Measurements from ENCODE around the gene AGO3. TPM values are rescaled to one million over a fixed set of nuclear protein-coding genes. Genes with fewer than 3 reads are reported as not detected.

AGO3 gene
- polyA plus RNA-seq, 1 donor = 12.3 TPM

DNA sequence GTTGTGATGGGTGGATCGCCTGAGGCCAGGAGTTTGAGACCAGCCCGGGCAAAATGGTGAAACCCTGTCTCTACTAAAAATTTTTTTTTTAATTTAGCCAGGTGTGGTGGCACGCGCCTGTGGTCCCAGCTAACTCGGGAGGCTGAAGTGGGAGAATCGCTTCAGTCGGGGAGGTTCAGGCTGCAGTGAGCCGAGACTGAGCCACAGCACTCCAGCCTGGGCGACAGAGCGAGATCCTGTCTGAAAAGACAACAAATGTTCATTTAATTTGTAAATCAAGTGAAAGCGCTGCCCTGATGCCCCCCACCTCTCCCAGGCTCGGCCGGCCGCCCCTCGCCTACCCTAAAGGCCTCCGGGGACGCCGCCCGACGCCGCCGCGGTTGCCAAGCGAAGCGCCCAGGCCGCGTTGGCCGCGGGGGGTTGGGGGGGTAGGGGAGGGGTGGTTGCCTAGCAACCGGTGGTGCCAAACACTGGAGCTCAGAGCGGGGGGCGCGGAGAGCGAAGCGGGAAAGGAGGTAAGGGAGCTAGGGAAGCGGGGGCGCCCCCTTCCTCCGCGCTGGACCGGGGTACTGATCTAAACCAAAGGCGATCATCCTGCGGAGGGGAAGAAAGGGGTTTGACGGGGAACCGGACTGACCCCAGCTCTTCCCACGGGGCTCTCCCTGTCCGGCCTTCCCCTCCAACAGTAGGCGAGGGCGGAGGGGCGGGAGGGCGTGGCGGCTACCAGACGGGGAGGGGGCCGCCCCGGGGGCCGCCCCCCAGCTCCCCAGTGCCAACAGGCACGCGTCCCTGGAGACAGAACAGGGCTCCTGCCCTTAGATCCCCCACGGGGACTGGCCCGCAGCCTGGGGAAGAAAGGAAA lies 153.0 kb downstream of the AGO3 start, which contains the start of gene TEKT2:
Gene TEKT2 (plus strand): TSS at position 460 of the 862 bp plus-strand sequence. CDS start 828 bp downstream, outside the sequence.
- peak; percentile 43 for DNase-seq

DNA sequence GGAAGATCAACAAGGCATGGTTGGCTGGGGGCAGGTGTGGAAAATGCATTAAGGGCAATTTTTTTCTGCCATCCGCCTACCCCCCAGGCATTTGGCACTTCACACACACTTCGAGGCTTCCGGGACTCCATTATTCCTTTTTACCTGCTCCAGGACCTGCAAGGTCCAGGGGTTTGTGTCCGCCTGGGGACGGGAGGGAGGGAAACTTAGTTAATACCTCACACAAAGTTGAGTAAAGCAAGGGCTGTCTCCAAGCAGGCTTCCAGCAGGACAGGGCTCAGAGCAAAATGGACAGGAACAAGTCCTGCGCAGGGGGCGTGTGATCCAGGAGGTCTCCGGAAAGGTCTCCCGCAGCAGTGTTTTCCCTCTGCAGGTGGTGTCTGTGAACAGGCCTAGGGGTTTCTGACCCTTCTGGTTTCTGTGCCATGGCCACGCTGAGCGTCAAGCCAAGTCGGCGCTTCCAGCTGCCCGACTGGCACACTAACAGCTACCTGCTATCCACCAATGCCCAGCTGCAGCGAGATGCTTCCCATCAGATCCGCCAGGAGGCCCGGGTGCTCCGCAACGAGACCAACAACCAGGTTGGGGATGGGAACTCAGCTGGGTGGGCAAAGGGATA lies 153.7 kb downstream of the AGO3 start:
- no peak for DNase-seq

DNA sequence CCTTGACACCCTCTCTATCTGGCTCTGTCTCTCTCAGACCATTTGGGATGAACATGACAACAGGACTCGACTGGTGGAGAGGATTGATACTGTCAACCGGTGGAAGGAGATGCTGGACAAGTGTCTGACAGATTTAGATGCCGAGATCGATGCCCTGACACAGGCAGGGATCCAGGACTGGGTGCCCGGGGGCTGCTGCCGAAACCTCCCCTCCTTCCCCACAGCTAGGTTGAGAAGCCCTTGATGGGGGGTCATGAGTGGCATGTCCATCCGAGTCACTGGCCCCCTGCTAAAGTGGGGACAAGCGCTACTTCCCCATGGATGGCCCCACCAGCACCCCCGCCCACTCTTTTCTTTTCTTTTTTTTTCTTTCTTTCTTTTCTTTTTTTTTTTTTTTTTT lies 154.2 kb downstream of the AGO3 start:
- no peak for DNase-seq

DNA sequence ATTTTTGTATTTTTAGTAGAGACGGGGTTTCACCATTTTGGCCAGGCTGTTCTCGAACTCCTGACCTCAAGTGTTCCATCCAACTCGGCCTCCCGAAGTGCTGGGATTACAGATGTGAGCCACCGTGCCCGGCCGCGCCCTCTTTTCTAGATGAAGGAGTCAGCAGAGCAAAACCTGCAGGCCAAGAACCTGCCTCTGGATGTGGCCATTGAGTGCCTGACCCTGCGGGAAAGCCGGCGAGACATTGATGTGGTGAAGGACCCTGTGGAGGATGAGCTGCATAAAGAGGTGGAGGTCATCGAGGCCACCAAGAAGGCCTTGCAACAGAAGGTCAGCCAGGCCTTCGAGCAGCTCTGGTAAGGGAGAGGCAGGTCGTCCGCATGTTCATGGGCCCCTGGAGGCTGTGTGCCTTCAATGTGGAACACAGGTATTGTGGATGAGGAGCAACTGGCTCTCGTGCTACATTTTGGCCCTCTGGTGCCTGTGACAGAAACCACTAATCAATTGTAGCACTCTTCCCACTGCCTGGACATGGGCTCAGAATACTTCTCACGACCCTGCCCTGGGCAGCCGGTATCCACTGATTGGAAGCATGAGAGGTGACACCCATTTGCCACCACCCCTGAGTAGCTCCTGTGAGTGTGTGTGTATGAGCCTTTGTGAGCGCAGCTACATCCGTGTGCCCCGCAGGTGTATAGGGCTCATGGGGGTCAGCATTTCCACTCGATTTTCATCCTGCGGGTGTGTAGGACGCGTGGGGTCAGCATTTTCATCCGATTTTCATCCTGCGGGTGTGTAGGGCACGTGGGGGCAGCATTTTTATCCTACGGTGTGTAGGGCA lies 155.0 kb downstream of the AGO3 start:
- DNase-seq = no peak

DNA sequence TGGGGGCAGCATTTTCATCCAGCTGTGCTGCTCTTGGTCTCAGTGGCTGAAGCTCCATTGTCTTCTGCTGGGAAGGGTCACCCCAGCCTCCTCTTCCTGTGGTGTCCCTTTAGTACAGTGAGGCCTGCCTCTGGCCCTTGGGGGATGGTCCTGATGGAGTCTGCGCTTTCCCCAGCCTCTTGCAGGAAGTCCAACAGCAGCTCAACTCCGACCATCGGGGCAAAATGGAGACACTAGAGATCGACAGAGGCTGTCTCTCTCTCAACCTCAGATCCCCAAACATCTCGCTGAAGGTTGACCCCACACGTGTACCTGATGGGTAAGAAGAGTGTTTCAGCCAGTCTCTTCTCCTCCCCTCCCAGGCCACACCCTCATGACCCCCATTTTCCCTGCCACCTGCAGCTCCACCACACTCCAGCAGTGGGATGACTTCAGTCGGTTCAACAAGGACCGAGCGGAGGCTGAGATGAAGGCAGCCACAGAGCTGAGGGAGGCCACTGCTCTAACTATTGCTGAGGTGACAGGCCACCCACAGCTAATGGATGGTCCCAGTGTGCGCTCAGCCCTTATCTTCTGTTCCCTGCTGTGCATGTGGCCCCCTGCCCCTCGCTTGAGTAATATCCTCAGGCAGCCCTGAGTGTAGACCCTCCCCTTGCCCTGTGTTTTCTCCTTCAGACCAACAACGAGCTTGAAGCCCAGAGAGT lies 155.8 kb downstream of the AGO3 start:
- DNase-seq = no peak

DNA sequence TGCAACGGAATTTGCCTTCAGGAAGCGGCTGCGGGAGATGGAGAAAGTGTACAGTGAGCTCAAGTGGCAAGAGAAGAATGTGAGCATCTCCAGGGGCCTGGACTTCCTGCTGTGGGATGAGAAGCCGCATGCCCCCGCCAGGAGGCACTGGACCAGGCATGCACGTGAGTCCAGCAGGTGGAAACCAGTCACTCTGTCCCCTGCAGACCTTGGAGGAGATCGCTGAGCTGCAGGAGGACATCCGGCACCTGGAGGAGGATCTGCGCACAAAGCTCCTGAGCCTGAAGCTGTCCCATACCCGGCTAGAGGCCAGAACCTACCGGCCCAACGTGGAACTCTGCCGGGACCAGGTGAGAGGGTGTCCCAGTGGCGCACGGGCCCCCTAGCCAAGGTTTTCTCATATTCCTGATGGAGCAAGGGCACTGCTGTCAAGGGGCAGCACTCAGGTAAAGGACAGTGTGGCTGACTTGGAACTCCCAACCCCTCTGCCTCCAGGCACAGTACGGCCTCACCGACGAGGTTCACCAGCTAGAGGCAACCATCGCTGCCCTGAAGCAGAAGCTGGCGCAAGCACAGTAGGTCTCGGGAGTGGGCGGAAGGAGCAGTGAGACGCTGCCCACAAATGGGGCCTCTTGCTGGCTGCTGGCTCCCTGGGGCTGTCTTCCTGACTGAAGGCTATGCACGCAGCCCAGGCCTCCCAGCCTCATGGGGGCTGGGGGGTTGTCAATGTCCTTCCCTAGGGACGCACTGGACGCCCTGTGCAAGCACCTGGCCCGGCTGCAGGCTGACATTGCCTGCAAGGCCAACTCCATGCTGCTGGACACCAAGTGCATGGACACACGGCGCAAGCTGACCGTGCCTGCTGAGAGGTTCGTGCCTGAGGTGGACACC lies 156.6 kb downstream of the AGO3 start:
- no peak for DNase-seq

DNA sequence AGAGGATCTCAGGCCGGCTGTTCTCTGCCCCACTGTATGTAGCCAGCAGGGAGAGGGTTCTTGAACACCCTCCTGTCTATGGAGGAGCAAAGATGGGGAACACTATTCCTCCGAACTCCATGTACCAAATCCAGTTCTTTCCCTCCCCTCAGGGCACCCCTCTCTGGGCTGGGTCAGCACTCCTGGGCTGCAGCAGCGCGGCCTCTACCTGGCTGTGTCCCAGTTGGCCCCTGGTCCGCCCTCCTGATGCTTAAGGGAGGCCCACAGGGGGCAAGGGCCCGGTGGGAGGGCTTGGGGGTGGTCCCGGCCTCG lies 157.3 kb downstream of the AGO3 start:
- DNase-seq = no peak

DNA sequence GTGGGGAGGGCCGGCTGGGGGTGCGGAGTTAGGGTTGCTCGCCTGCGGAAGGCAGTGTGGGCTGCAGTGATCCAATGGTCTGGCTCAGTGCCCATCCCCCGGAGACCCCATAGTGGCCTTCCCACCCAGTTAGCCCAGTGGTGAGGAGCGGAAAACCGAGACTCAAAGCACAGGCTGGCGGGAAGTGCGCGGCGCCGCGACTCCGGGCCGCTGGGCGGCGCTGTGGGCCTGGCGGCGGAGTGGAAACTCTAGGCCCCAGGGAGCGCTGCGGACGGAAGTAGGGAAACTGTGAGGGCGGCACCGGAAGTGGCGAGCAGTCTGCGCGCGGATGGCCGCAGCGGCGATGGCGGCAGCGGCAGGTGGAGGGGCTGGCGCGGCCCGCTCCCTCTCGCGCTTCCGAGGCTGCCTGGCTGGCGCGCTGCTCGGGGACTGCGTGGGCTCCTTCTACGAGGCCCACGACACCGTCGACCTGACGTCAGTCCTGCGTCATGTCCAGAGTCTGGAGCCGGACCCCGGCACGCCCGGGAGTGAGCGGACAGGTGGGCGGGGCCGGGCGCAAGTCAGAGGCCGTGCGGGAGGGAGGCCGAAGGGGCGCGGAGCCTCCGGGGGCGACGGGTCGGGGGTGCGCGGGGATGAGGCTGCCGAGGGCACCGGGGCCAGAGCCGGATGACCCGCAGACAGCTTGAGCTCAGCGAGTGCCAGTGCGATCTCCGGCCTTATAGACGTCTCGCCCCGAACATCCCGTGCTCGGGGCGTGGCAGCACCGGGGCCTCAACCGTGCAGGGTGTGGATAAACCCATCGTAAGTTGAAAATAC lies 157.9 kb downstream of the AGO3 start, which contains the start of gene ADPRS:
Gene ADPRS (plus strand): TSS at position 316 of the 816 bp plus-strand sequence. CDS start 13 bp downstream, at position 329.
- peak; percentile 92 for DNase-seq

DNA sequence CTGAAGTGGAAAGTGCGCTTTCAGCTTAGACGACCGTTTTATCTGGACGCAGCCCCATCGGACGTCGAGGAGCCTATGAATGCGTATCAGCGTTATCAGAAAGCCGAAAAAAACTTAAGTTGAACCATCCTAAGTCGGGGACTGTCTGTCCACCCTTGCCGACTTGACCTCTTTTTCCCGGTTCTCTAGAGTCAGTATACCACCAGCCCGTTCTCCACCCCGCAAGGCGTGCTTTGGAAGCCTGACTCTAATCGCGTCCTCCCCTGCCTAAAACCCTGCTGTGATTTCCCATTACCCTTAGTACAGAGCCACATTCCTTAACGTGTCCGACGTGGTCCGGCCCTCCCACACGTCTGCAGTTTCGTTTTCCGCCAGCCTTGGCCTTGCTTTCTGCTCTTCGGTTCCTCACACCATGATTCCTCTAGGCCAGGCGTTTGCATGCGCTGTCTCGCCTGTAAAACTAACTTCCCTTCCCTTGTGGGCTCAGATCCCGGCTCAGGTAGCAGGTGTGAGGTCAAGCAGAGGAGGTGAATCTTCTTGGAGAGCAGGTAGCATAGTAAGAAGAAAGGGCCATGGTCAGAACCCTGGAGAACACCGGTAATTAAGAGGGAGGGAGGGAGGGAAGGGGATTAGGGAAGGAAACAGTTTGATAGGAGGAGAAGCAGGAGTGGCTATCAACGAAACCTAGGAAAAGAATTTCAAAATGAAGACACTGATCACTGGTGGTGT lies 158.7 kb downstream of the AGO3 start:
- DNase-seq = no peak

DNA sequence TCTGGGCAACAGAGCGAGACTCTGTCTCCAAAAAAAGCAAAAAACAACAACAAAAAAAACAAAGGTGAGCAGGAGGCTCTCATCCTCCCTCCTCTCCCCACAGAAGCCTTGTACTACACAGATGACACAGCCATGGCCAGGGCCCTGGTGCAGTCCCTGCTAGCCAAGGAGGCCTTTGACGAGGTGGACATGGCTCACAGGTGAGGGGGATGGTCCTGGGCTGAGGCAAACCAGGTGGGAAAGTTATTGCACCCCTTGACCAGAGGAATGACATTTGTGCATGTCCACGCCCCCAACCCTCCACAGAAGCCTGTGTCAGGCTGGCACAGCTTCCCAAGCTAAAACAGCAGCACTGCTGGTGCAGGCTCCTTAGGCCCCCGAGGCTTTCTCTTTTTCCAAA lies 160.2 kb downstream of the AGO3 start:
- DNase-seq = no peak

DNA sequence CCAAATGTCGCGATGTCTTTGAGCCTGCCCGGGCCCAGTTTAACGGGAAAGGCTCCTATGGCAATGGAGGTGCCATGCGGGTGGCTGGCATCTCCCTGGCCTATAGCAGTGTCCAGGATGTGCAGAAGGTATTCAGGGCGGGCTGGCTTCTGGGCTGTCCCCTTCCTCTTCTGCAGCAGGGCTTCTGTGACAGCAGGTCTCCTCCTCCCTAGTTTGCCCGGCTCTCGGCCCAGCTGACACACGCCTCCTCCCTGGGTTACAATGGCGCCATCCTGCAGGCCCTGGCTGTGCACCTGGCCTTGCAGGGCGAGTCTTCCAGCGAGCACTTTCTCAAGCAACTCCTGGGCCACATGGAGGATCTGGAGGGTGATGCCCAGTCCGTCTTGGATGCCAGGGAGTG lies 160.8 kb downstream of the AGO3 start:
- DNase-seq = no peak

DNA sequence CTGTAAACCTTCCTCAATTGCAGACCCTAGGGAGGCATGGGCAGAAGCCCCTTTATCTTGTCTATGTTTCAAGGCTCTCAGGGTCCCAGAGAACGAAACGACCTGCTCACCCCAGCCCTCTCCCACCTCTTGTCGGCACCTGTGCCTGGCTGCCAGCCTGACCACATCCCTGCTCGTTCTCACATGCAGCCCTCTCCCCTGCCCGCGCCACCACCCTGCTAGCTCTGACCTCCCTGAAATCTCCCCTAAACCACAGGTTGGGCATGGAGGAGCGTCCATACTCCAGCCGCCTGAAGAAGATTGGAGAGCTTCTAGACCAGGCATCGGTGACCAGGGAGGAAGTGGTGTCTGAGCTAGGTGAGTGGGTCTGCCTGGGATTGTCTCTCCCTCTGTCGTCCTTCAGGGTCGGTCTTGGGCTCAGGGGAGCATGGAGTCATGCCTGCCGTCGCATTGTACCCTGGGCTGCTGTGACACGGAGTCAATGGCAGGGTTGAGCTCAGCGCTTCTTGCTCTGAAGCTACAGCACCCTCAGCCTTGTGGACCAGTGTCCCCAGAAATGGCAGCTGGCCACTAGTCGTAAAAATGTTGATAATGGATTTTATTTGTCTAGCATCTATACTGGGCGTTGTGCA lies 161.4 kb downstream of the AGO3 start:
- no peak for DNase-seq

DNA sequence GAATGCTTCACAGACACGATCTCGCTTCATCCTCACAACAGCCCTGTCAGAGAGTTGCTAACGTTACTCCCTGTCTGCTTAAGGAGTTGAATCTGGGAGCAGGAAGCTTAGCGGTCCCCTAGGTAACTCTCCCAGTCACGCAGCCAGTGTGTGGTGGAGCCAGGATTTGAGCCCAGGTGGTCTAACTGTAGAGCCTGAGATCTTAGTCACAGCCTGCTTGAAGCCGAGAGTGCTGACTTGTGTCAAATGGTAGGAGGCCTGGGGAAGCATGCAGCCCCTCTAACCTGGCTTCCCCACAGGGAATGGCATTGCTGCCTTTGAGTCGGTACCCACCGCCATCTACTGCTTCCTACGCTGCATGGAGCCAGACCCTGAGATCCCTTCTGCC lies 161.9 kb downstream of the AGO3 start:
- DNase-seq = no peak

DNA sequence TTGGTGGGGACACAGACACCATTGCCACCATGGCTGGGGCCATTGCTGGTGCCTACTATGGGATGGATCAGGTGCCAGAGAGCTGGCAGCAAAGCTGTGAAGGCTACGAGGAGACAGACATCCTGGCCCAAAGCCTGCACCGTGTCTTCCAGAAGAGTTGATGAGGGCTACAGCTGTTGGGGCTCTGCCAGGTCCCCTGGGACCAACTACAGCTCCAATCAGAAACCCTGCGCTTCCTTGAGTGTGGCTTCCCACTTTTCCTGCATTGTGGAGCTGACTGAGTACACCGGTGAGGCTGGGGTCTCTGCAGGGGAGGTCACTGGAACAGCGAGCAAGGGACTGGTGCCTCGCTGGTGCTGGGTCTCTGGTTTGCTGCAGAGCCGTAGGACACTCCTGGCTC lies 162.3 kb downstream of the AGO3 start:
- no peak for DNase-seq

DNA sequence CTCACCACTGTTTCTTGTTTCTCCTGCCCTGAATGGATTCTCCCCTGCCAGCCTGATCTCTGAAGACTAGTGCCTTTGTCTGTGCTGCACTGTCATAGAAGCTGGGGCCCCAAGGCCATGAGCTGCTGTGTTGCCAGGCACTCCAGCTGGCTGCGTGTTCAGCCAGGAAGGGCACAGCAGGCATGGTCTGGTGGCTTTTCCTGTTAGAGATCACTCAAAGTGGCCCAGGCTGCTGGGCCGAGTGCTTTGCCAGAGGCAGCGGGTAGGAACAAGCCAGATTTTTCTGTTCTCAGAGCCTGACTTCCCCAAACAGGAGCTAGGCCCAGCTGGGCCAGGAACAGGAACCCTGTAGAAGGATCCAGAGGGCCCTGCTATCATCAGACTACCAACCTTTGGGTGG lies 163.0 kb downstream of the AGO3 start:
- no peak for DNase-seq

DNA sequence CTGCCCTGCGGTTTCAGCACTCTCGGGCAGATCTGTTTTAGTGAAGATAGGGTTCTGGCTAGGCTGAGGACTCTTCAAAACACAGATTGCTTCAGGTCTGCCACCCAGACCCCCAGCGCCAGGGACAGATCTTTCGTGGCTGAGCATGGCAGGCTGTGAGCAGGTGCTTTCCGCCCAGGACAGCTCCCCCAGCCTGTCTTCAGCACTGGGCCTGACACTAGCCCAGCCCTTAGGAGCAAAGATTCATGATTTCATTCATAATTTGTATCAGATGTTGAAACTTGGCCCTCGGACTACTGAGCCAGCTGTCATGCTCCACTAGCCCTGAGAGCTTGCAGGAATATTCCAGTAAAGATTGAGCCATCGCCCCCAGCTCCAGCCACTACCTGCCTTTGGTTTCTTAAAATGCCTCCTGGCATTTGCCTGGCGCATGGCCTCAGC lies 163.7 kb downstream of the AGO3 start:
- DNase-seq = no peak

DNA sequence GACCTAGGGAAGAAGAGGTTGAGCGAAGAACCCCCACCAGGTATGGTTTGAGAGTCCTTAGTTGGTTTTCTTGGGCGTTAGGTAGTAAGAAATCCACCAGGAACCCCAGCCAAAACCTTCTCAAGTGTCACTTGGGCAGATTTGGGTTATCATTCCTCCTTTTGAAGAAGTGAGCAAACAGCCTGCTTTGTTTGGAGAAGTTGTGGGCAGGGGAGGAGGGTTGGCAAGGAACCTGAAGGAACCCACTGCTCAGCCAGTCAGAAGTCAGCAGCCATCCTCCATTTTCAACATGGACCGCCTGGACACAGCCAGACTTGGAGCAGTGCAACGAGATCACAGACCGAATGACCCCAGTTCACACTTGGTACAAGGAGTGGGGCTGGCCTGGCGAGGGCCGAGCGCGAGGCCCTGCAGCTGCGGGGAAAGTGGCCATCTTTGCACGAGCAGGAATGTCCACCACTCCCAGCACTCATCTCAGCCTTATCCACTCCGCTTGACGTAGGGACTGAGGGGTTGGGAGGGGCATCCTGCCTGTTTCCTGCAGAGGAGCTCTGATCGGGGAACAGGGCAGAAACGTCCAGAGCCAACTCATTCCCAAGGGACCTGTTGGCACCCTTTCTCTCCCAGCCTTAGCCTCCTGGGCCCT lies 165.0 kb downstream of the AGO3 start:
- DNase-seq = no peak

DNA sequence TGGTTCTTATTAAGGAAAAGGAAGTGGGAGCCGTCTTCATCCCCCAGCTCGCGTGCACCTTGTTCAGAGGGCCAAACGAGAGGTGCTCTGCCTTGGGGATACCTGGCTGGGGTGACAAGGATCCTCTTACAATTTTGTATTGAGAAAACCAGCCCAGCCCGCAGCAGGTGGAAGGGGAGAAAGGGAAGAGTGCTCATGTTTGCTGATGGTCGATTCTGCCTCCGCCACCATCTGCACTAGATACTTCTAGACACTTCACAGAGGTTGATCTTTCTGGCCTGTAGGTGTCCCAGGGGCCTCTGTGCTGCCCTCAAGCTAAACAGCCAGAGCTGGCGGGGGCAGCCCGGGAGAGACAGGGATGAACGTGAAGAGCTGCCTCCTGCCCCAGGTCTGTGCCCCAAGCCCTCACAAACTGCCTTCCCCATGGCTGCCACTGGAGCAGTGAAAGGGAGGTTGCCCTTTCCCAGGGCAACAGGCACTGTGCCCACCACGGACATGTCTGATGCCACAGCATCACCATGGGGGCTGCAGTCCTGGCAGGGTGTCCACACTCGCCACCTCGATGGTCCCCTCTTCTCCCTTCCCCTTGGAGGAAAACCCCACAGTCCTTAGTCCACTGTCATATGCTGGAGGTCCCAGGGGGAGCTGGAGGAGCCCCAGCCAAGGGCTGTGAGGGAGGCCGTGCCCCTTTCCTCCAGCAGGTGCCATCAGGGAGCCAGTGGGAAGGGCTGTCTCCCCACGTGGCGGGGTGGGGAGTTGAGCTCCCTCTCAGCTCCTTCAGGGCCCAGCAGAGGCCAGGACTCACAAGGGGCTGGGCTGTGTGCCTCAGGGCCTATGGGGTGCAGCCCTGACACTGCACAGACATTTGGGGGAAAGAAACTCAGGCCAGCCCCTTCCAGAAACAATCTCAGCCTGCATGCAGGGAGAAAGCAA lies 165.9 kb downstream of the AGO3 start:
- no peak for DNase-seq
